DOHH2 (cell line): Measurements from ENCODE around the gene VWA3B.

Experiments
- H3F3A ChIP-seq: fragments of 200-600 bp; sonication (generic), shearing (Covaris generic); 2 replicates; pipeline ENCODE4 v1.6.0; 2016; ENCODE audit warnings: antibody characterized with exemption, mild to moderate bottlenecking; ENCODE audit not compliant: control insufficient read depth, insufficient read depth
- H3K27ac ChIP-seq: fragments of 200-600 bp; sonication (generic); 2 replicates; pipeline ENCODE4 v1.5.1; 2014; ENCODE audit warnings: low read depth, mild to moderate bottlenecking, low read length, moderate library complexity
- H3K27me3 ChIP-seq: fragments of 200-600 bp; sonication (generic); 2 replicates; pipeline ENCODE4 v1.6.1; 2014; ENCODE audit warnings: mild to moderate bottlenecking, low read length, mixed read lengths; ENCODE audit not compliant: control insufficient read depth
- H3K36me3 ChIP-seq: fragments of 200-600 bp; sonication (generic); 2 replicates; pipeline ENCODE4 v1.6.1; 2014; ENCODE audit warnings: mild to moderate bottlenecking, low read length, moderate library complexity, mixed read lengths; ENCODE audit not compliant: control insufficient read depth
- H3K4me1 ChIP-seq: fragments of 200-600 bp; sonication (generic); 2 replicates; pipeline ENCODE4 v1.6.1; 2014; ENCODE audit warnings: mild to moderate bottlenecking, low read length, mixed read lengths; ENCODE audit not compliant: control insufficient read depth
- H3K4me2 ChIP-seq: fragments of 200-600 bp; sonication (generic); 2 replicates; pipeline ENCODE4 v1.6.0; 2014; ENCODE audit warnings: mild to moderate bottlenecking, low read length, moderate library complexity
- H3K4me3 ChIP-seq: fragments of 200-600 bp; sonication (generic); 2 replicates; pipeline ENCODE4 v1.5.1; 2014; ENCODE audit warnings: mild to moderate bottlenecking, low read length, mixed read lengths
- H3K79me2 ChIP-seq: fragments of 200-600 bp; sonication (generic); 2 replicates; pipeline ENCODE4 v1.6.1; 2014; ENCODE audit warnings: mild to moderate bottlenecking, low read length, mixed read lengths; ENCODE audit not compliant: control insufficient read depth
- H3K9me2 ChIP-seq: fragments of 200-600 bp; sonication (generic); replicated peaks from 2 replicates; pipeline ENCODE4 v1.6.1; 2014; ENCODE audit warnings: mild to moderate bottlenecking, low read length, mixed read lengths; ENCODE audit not compliant: control insufficient read depth
- H3K9me3 ChIP-seq: fragments of 200-600 bp; sonication (generic); 2 replicates; pipeline ENCODE4 v1.6.1; 2014; ENCODE audit warnings: antibody characterized with exemption, low read length, mixed read lengths; ENCODE audit not compliant: control insufficient read depth, insufficient read depth
- H4K20me1 ChIP-seq: fragments of 200-600 bp; sonication (generic); 2 replicates; pipeline ENCODE4 v1.6.0; 2014; ENCODE audit warnings: low read depth, mild to moderate bottlenecking, antibody characterized with exemption, low read length, moderate library complexity; ENCODE audit not compliant: control insufficient read depth, insufficient read depth
- EZH2phosphoT487 ChIP-seq: fragments of 200-600 bp; sonication (generic); IDR thresholded peaks from 2 replicates; pipeline ENCODE4 v1.6.1; 2017; ENCODE audit warnings: borderline replicate concordance, mild to moderate bottlenecking, antibody characterized with exemption, low read length, moderate library complexity, mixed read lengths
- TF ChIP-seq, protein P1 (sequence below): fragments of 200-600 bp; sonication (generic); IDR thresholded peaks from one replicate; pipeline ENCODE4 v1.5.1; 2014; ENCODE audit warnings: antibody characterized with exemption, mild to moderate bottlenecking, low read depth, low read length; ENCODE audit not compliant: poor library complexity, severe bottlenecking

Gene VWA3B

DNA sequence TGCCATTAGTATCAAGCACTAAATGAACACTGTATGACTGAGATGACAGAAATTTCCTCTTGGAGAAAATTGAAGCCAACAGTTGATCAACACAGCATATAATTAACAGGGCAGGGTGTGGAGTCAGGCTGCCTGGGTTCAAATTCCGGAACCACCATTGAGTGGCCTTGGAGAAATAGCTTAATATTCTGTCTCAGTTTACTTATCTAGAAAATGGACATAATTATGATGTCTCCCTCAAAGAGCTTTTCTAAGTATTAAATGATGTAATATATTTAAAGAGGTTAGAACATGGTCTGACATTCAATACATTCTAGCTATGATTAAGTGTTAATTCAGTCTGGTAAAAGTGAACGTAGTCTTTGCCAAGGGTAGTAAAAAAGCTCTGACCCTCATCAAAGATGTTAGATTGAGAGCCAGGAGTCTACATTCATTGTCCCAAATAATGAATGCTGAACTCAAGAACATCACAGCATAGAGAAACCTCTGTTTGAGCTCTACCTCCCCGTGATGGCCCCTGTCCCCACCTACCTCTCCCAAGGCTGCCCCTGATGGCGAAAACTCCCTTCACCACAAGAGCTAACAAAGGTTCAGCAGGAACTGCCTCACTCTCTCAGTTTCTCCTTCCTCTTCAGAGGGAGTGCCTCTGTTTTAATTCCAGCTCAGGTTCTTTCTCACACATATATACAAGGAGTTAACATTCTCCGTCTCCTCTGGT lies 2.7 kb upstream of the VWA3B start:
- Histone ChIP-seq H3K4me1 (peaks cover 49% of the 10 kb centered on the region), H3K9me2 (no peaks in the 10 kb centered on the region), H3K27ac (no peak overlapping the region), H3F3A (no peaks in the 10 kb centered on the region), H3K4me3 (no peak overlapping the region), H3K36me3 (no peaks in the 10 kb centered on the region), H3K79me2 (no peaks in the 10 kb centered on the region), H3K9me3 (no peaks in the 10 kb centered on the region), H3K27me3 (peaks cover 4% of the 10 kb centered on the region), H3K4me2 (no peak overlapping the region), H4K20me1 (no peaks in the 10 kb centered on the region)
- TF ChIP-seq, protein P1, sequence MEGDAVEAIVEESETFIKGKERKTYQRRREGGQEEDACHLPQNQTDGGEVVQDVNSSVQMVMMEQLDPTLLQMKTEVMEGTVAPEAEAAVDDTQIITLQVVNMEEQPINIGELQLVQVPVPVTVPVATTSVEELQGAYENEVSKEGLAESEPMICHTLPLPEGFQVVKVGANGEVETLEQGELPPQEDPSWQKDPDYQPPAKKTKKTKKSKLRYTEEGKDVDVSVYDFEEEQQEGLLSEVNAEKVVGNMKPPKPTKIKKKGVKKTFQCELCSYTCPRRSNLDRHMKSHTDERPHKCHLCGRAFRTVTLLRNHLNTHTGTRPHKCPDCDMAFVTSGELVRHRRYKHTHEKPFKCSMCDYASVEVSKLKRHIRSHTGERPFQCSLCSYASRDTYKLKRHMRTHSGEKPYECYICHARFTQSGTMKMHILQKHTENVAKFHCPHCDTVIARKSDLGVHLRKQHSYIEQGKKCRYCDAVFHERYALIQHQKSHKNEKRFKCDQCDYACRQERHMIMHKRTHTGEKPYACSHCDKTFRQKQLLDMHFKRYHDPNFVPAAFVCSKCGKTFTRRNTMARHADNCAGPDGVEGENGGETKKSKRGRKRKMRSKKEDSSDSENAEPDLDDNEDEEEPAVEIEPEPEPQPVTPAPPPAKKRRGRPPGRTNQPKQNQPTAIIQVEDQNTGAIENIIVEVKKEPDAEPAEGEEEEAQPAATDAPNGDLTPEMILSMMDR: no peak
- no peak for TF ChIP-seq EZH2phosphoT487

DNA sequence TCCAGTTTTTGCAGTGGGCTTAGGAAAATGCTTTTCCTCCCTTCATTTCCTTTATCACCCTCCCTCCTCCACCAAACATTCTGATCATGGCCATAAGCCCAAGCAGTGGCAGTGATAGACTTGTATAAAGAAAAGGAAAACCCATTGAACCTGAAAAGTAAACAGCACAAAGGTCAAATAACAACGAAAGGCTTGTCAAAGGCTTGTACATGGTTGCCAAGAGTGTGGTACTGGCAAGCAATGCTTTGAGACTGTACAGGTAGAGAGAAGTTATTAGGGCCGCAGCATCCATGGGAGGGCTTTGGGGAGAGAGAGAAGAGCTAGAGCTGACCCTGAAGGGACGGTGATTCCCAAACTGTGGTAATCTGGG lies 2.1 kb upstream of the VWA3B start:
- Histone ChIP-seq H3K9me2 (no peaks in the 10 kb centered on the region), H3K4me1 (peaks cover 54% of the 10 kb centered on the region), H3K36me3 (no peaks in the 10 kb centered on the region), H3K4me2 (no peak overlapping the region), H3K4me3 (no peak overlapping the region), H3K27me3 (peaks cover 4% of the 10 kb centered on the region), H3F3A (0 out of 2 replicates have a peak, but pooled peaks cover 4% of the 10 kb centered on the region), H3K79me2 (no peaks in the 10 kb centered on the region), H3K9me3 (no peaks in the 10 kb centered on the region), H4K20me1 (no peaks in the 10 kb centered on the region), H3K27ac (no peak overlapping the region)
- no peak for TF ChIP-seq EZH2phosphoT487
- TF ChIP-seq, protein P1: no peak

DNA sequence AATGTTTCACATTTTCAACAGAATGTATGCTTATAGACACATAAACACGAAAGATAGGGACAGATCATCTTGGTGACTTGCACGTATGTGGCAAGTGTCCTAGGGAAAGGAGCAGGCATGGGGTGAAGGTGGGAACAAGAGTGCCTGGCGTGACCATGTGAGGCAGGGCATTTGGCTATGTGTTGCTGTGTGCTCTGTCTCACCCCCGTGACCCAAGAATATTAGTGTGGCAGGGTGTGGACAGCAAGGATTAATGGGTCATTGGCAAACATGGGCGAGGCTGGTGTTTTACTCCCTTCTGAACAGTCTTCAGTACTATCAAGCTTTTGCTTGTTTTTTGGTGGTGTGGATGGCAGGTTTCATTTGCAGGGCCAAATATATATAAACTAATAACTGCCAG lies 1.3 kb upstream of the VWA3B start:
- H3K4me3 ChIP-seq: no peak overlapping the region
- no peaks in the 10 kb centered on the region for H3K79me2 ChIP-seq
- H3K27me3 ChIP-seq: peaks cover 4% of the 10 kb centered on the region
- H3K9me2 ChIP-seq: no peaks in the 10 kb centered on the region
- H3K9me3 ChIP-seq: no peaks in the 10 kb centered on the region
- peaks cover 62% of the 10 kb centered on the region for H3K4me1 ChIP-seq
- no peaks in the 10 kb centered on the region for H4K20me1 ChIP-seq
- no peak overlapping the region for H3K4me2 ChIP-seq
- 0 out of 2 replicates have a peak, but pooled peaks cover 6% of the 10 kb centered on the region for H3F3A ChIP-seq
- TF ChIP-seq, protein P1: no peak
- H3K36me3 ChIP-seq: no peaks in the 10 kb centered on the region
- H3K27ac ChIP-seq: no peak overlapping the region
